Hepatocyte (in vitro differentiated cells): ENCODE results near the gene LRRC47.

ENCODE experiments used
- CTCF ChIP-seq: fragments of 200-600 bp; sonication (generic); IDR thresholded peaks from 2 replicates; pipeline ENCODE4 v1.5.1; 2016; ENCODE audit warnings: antibody characterized with exemption, mild to moderate bottlenecking; ENCODE audit not compliant: poor library complexity
- EZH2 ChIP-seq: fragments of 200-600 bp; sonication (generic); IDR thresholded peaks from 2 replicates; pipeline ENCODE4 v1.6.1; 2016; ENCODE audit warnings: antibody characterized with exemption, mild to moderate bottlenecking, borderline replicate concordance
- EZH2phosphoT487 ChIP-seq: fragments of 200-600 bp; sonication (generic); IDR thresholded peaks from one replicate; pipeline ENCODE4 v1.6.1; 2018; ENCODE audit warnings: antibody characterized with exemption, mild to moderate bottlenecking, low read depth, moderate library complexity; ENCODE audit not compliant: unreplicated experiment, severe bottlenecking

GRCh38 chr1:3756394-3756793 is 39.9 kb downstream of the LRRC47 start:
- TF ChIP-seq EZH2, result no peak
- no peak for TF ChIP-seq CTCF
- no peak for TF ChIP-seq EZH2phosphoT487
